ENCODE results near the gene KIF13A.

DNA sequence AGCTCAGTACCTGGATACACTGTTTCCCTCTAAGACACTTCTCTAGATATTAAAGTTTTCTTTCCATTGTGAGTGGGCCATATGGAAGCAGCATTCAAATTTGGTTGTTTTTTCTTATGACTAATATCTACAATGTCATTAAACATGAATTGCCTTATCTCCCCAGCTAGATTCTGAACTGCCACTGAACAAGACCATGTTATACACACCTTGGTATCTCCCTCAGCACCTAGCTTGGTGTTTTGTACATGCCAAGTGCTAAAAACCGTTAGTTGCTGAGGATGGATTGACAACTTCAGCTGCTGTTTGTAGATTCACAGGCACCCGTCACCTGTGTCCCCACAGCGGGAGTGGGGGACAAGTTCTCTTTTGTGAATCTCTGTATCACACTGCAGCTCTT lies 131.1 kb downstream of the KIF13A start:
- TF ChIP-seq, protein P1, sequence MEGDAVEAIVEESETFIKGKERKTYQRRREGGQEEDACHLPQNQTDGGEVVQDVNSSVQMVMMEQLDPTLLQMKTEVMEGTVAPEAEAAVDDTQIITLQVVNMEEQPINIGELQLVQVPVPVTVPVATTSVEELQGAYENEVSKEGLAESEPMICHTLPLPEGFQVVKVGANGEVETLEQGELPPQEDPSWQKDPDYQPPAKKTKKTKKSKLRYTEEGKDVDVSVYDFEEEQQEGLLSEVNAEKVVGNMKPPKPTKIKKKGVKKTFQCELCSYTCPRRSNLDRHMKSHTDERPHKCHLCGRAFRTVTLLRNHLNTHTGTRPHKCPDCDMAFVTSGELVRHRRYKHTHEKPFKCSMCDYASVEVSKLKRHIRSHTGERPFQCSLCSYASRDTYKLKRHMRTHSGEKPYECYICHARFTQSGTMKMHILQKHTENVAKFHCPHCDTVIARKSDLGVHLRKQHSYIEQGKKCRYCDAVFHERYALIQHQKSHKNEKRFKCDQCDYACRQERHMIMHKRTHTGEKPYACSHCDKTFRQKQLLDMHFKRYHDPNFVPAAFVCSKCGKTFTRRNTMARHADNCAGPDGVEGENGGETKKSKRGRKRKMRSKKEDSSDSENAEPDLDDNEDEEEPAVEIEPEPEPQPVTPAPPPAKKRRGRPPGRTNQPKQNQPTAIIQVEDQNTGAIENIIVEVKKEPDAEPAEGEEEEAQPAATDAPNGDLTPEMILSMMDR (IDR thresholded peaks at IDR 0.05; ENCODE audit: insufficient read depth, low read depth, low read length) = no peak
- no peak for TF ChIP-seq EZH2 (IDR thresholded peaks at IDR 0.05; ENCODE audit: insufficient read depth, low read length)
